CD4-positive, alpha-beta T cell treated with Interleukin-10 for 1 hour (primary cell): Measurements from ENCODE around the gene RLN1.
"Not testable (repeated sequence)": the region's sequence is repeated elsewhere in the genome, so short reads cannot be mapped to it uniquely, and the experiment has no call there.

ENCODE experiments used
- DNase-seq: peaks from one replicate; pipeline ENCODE4 v3.0.0-alpha.2; 2020

Gene RLN1

DNA sequence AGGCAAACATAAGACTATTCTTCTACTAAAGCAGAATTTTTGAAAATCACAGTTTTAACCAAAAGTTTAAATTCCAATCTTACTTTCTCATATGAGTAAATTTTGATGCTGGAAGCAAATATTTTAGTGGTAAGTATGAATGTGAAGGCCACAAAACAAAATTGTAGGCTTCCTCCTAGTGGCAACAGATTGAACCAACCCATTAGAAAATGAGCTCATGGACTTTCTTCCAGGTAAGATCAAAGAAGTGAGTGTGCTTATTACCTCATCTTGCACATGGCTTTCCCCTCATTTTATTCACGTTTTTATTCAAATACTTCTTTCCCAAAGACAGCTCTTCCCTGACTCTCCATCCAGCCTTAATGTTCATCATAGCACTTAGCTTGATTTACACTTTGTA is 18.6 kb downstream of the RLN1 start:
- peak; percentile 9 for DNase-seq

DNA sequence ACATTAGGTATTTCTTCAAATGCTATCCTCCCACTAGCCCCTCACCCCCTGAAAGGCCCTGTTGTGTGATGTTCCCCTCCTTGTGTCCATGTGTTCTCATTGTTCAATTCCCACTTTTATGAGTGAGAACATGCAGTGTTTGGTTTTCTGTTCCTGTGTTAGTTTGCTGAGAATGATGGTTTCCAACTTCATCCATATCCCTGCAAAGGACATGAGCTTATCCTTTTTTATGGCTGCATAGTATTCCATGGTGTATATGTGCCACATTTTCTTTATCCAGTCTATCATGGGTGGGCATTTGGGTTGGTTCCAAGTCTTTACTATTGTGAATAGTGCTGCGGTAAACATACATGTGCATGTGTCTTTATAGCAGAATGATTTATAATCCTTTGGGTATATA is 23.3 kb downstream of the RLN1 start:
- DNase-seq, result not testable (repeated sequence)

DNA sequence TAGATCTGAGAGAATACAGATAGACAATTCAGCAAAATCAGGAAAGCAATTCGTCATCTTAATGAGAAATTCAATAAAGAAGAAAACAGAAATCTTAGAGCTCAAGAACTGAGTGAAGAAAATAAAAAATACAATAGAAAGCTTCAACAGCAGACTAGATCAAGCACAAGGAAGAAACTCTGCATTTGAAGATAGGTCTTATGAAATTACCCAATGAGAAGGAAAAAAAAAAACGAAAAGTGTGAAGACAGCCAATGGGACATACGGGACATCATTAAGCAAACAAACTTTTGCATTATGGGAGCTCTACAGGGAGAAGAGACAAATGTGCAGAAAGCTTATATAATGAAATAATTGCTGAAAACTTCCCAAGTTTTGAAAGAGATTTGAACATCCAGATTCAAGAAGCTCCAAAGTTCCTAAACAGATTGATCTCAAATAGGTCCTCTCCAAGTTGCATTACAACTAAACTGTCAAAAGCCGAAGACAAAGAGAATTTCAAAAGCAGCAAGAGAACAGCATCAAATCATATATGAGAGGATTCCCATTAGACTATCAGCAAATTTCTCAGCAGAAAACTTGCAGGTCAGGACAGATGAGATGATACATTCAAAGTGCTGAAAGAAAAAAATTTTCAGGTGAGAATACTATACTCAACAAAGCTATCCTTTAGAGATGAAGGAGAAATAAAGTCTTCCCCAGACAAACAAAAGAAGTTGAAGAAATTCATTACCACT is 24.3 kb downstream of the RLN1 start:
- no peak for DNase-seq

DNA sequence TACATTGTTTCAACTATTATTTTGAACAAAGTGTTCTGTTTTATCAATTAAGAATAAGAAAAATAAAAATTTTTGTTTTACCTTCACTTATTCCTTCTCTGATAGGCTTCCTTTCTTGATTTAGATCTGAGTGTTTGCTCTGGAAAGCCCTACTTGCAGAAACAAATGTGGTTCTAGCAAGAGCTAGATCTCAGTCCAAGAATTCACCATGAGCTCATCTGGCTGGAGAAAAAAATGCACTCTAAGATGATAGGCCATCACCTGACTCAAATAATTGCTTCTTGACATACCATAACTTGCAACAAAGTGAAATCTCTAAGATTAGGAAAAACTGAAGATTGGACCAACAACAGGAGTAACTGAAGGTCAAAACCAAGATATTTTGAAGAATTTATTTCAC is 28.8 kb downstream of the RLN1 start:
- no peak for DNase-seq

DNA sequence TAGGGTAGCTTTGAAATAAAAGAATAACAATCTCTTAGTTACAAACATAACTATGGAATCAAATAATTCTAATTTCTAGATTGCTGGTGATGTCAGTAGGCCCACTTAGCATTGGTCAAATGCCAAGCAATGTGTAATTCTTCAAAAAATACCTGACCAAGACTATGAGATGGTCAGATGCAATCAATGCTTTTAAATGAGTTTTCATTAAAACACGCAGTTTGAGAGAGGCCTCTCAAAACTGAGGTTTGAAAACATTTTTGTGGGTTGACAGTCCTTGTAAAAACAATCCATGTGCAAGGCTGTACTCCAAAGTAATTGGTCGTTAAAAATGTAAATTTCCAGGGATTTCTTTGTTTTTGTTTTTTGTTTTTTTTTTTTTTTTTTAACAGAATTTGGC is 33.9 kb downstream of the RLN1 start:
- no peak for DNase-seq

DNA sequence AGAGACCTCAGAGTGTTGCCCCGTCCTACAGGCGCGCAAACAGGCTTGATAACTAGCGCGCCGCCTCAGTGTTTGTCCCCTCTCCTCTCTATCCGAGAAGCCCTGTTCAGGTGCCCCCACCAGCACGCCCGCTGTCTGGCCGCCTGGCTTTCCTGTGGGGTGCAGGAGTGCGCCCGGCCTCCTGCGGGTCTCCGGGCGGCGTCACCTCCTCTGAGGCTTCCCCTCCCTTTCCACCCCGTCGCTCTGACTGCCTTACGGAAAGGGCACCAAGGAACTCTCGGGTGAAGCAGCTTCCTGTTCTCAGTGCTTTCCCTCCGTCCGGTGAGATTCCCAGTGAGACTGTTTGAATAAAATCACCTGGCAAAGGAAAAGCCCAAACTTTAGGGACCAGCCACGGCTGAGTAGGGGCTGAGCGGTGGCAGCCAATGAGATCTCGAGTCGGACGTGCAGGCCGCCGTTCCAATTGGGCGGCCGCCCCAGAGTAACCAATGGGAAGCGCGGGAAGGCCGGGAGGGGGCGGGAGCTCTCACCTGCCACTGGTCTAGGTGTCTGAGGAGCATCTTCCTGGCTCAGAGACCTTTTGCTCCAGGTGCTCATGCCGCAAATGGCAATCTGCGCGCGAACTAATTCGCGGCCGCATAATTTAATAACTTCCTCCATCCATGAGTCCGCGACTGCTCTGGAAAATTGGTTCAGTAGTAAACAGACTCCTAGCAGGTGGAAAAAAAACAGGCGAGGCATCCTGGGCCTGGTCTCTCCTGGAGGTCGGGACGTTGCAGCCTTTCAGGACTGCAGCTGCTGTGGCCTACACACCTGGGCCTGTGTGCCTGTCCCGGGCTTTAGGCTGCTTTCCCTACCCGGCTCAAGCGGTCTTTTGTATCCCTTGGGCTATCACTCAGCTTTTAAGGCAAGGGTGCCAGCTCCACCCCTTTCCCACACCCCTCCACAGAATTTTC is 35.6 kb downstream of the RLN1 start, which contains the start of gene RLN2:
Gene RLN2 (minus strand): TSS at position 877 of the 956 bp plus-strand sequence. CDS start 136 bp downstream, at position 741.
- DNase-seq, result peak; percentile 16

DNA sequence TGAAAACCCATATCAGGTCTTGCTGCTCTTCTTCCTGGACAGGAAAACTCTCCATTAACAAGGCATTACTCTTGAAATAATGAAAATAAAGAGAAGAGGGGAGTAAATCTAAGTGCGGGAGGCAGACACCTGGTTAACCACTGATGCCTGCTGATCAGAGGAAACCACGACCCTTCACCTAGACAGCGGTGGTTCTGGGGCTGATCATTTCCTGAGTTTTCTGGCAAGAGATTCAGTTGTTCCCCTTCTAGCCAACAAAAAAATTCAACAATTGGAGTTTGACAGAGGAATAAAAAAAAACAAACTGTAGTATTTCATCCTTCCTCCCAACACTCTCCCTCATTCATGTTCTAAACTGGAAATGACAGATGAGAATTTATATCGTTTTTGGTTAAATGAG is 38.1 kb downstream of the RLN1 start:
- peak; percentile 24 for DNase-seq

DNA sequence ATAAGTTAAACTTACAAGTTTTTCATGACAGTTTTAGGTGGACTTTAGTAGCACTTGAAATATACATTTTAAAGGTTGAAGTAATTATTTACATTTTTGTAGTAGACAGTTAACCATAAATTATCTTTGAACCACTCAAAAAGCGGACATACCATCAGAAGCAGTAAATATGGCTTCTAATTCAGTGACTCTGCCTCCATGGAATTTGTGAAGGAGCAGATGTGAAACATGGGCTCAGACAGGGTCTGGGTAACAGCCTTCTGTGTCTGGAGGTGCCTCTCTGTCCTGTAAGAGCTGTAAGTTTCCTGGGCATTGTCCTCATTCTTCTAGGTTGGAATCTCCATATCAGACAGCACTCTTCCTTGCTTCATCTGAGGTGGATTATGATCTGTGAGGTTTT is 47.5 kb downstream of the RLN1 start:
- DNase-seq, result no peak

DNA sequence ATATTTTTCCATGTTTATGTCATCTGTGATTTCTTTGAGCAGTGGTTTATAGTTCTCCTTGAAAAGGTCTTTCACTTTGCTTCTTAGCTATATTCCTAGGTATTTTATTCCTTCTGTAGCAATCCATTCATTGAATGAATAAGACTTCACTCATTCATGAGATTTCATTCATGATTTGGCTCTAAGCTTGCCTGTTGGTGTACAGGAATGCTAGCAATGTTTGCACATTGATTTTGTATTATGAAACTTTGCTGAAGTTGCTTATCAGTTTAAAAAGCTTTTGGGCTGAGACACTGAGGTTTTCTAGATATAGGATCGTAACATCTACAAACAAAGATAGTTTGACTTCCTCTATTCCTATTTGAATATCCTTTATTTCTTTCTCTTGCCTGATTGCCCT is 51.1 kb downstream of the RLN1 start:
- no peak for DNase-seq

DNA sequence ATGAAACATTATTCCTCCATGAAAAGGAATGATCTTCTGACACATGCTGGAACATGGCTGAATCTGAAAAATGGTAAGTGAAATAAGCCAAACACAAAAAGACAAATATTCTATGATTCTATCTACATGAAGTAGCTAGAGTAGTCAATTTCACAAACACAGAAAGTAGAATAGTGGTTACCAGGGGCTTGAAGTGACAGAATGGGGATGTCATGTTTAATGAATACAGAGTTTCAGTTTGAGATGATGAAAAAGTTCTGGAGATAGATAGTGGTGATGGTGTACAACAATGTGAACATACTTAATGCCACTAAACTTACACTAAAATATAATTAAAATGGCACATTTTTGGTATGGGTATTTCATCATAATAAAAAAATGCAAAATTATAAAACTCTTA is 53.4 kb downstream of the RLN1 start:
- DNase-seq, result no peak
